ENCODE results near the gene ZNF516. TPM values are rescaled to one million over a fixed set of nuclear protein-coding genes. Genes with fewer than 3 reads are reported as not detected.

ZNF516 gene
- total RNA-seq, 1 donor from 2014 or later = 11.5 TPM

DNA sequence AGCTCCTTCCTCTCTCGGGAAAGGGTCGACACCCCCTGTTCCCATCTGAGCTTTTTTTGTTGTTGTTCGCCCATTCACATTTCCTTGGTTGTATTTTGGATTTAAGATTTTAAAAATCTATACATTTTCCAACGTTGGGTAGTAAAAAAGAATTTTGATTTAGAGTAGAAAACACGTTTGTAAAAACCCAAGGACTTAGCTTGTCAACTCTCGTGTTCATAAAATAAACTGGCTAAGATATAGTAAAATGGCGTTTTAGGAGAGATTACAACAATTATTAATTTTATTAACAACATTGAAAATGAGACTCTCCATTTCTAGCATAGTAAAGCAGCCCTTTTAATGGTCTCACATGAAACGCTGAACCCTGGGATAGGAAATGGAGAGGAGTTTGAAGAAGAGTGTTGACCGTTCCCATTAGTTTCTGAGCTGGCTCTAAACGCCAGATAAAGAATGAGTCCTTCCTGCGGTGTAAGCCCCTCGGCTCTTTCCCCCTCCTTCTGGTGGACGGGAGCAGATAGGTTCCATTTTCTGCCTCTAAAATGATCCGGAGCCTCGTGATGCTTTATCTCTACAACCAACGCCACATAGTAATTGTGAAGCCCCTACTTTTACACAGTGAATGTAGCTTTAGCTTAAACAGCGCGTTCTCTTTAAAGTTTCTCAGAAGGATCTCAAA, 24.0 kb upstream of the ZNF516 start:
- Histone ChIP-seq H3K27me3 (ENCODE audit: low read depth) (peaks cover 71% of the 10 kb centered on the region), H3K36me3 (no peaks in the 10 kb centered on the region), H3K4me3 (peak overlapping the region; percentile 58), H3K9me3 (replicated peaks) (no peaks in the 10 kb centered on the region), H3K27ac (replicated peaks) (peak overlapping the region; percentile 44), H3K4me1 (peaks cover 6% of the 10 kb centered on the region)
- intact Hi-C loops (cut with micrococcal nuclease) = no loop called here
- no peak for DNase-seq
- TF ChIP-seq, protein P1, sequence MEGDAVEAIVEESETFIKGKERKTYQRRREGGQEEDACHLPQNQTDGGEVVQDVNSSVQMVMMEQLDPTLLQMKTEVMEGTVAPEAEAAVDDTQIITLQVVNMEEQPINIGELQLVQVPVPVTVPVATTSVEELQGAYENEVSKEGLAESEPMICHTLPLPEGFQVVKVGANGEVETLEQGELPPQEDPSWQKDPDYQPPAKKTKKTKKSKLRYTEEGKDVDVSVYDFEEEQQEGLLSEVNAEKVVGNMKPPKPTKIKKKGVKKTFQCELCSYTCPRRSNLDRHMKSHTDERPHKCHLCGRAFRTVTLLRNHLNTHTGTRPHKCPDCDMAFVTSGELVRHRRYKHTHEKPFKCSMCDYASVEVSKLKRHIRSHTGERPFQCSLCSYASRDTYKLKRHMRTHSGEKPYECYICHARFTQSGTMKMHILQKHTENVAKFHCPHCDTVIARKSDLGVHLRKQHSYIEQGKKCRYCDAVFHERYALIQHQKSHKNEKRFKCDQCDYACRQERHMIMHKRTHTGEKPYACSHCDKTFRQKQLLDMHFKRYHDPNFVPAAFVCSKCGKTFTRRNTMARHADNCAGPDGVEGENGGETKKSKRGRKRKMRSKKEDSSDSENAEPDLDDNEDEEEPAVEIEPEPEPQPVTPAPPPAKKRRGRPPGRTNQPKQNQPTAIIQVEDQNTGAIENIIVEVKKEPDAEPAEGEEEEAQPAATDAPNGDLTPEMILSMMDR (IDR thresholded peaks at IDR 0.05; ENCODE audit: borderline replicate concordance) = no peak

DNA sequence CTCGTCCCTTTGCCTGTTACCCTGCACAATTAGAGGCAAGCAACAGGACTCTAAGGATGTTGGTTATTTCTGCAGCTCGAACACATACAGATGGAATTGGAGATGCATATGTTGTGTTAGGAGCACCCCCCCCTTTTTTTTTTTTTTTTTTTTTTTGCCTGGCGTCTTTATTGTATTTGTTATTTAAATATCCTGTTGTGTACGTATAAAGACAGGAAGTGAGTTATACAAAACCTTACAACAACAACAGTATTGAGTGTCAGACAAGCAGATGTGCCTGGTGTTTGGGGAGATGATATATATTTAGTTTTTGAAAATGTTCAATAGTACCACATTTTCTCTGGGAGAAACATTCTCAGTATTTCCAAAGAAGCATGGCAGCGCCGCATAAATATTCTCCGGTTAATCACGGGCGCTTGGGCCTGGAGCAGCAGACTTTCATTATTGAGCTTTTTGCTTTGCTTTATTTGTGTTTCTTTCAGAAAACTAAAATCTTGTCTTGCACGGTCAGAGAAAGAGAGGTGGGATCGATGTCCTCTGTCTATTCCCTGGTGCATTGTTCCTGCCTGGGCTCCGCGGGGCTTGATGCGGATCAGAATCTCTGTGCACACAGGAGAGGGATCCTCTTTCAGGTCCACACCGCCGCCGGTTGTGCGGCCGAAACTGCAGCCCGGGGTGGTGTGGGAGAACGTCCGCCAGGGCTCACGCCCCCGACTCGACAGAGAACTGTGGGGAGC, 23.2 kb upstream of the ZNF516 start:
- no peaks in the 10 kb centered on the region for H3K9me3 ChIP-seq (replicated peaks)
- peak overlapping the region; percentile 44 for H3K27ac ChIP-seq (replicated peaks)

DNA sequence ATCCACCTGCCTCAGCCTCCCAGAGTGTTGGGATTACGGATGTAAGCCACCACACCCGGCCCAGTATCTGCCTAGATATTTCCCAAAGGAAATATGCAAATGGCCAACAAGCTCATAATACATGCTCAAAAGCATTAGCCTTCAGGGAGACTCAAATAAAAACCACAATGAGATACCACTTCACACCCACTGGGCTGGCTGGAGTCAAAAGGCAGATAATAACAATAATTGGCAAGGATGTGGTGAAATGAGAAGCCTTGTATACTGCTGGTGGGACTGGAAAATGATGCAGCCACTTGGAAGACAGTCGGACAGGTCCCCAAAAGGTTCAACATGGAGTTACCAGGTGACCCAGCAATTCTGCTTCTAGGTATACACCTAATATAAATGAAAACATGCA, 20.5 kb upstream of the ZNF516 start:
- no peaks in the 10 kb centered on the region for H3K36me3 ChIP-seq
- TF ChIP-seq, protein P1 (IDR thresholded peaks at IDR 0.05; ENCODE audit: borderline replicate concordance) = no peak
- no peak for DNase-seq
- no peaks in the 10 kb centered on the region for H3K9me3 ChIP-seq (replicated peaks)
- no peak overlapping the region for H3K27ac ChIP-seq (replicated peaks)
- peaks cover 57% of the 10 kb centered on the region for H3K27me3 ChIP-seq (ENCODE audit: low read depth)
- peaks cover 6% of the 10 kb centered on the region for H3K4me1 ChIP-seq
- intact Hi-C loops (cut with micrococcal nuclease) = no loop called here
- H3K4me3 ChIP-seq = no peak overlapping the region

More for the DNA sequence above, 23.2 kb upstream of the ZNF516 start:
- TF ChIP-seq, protein P1 (IDR thresholded peaks at IDR 0.05; ENCODE audit: borderline replicate concordance) = no peak
- Histone ChIP-seq H3K36me3 (no peaks in the 10 kb centered on the region), H3K4me3 (peak overlapping the region; percentile 58), H3K27me3 (ENCODE audit: low read depth) (peaks cover 64% of the 10 kb centered on the region), H3K4me1 (peaks cover 6% of the 10 kb centered on the region)
- intact Hi-C loops (cut with micrococcal nuclease) = no loop called here
- peak; percentile 42 for DNase-seq

DNA sequence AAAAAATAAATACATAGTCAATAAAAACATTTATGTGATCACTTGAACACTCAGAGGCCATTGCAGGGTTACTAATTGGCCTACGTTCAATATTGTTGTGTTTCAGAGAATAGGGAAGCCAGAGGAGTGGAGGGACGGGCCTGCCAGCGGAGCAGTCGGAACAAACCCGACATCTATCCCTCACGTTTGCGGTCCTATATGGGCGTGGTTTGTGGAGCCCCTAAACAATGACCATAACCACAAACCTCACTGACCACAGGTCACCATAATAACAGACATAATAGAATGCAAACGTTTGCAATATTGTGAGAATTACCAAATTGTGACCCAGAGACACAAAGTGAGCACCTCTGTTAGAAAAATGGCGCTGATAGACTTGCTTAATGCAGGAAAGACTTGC, 19.5 kb upstream of the ZNF516 start:
- TF ChIP-seq, protein P1 (IDR thresholded peaks at IDR 0.05; ENCODE audit: borderline replicate concordance) = no peak
- H3K4me3 ChIP-seq = no peak overlapping the region
- intact Hi-C loops (cut with micrococcal nuclease) = no loop called here

DNA sequence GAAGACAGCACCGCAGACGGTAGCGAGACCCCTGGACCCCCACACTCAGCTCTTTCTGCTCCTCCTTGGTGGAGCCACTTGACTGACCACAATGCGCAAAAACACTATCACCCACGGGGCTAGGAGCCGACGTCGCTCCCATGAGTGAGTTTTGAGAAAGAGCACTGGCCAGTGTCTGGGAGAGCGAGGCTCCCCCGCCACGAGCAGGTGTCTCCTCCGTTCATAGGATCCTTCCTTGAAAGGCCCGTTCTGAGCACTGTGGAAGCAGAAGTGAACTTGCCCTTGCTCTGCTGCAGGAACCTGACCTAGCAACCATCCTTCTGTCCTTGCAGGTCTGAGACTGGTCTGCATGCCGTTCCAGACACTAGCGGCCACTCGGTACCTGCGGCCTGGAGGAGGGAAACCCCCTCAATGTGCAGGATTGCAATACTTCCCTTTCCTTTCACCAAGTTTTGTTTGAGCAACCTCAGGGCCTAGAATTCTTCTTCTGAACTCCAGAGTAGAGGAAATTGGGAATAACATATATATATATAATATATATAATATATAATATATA, 12.9 kb upstream of the ZNF516 start:
- intact Hi-C loops (cut with micrococcal nuclease) = no loop called here
- TF ChIP-seq, protein P1 (IDR thresholded peaks at IDR 0.05; ENCODE audit: borderline replicate concordance) = no peak
- H3K36me3 ChIP-seq = no peaks in the 10 kb centered on the region
- no peaks in the 10 kb centered on the region for H3K4me1 ChIP-seq
- no peaks in the 10 kb centered on the region for H3K27me3 ChIP-seq (ENCODE audit: low read depth)
- no peaks in the 10 kb centered on the region for H3K9me3 ChIP-seq (replicated peaks)
- no peak overlapping the region for H3K27ac ChIP-seq (replicated peaks)
- DNase-seq = no peak
- no peak overlapping the region for H3K4me3 ChIP-seq

More for the DNA sequence above, 19.5 kb upstream of the ZNF516 start:
- no peaks in the 10 kb centered on the region for H3K9me3 ChIP-seq (replicated peaks)
- no peaks in the 10 kb centered on the region for H3K36me3 ChIP-seq
- DNase-seq = no peak
- no peak overlapping the region for H3K27ac ChIP-seq (replicated peaks)
- peaks cover 6% of the 10 kb centered on the region for H3K4me1 ChIP-seq
- H3K27me3 ChIP-seq (ENCODE audit: low read depth) = peaks cover 50% of the 10 kb centered on the region
